Measurements from ENCODE around the gene NCBP3.

DNA sequence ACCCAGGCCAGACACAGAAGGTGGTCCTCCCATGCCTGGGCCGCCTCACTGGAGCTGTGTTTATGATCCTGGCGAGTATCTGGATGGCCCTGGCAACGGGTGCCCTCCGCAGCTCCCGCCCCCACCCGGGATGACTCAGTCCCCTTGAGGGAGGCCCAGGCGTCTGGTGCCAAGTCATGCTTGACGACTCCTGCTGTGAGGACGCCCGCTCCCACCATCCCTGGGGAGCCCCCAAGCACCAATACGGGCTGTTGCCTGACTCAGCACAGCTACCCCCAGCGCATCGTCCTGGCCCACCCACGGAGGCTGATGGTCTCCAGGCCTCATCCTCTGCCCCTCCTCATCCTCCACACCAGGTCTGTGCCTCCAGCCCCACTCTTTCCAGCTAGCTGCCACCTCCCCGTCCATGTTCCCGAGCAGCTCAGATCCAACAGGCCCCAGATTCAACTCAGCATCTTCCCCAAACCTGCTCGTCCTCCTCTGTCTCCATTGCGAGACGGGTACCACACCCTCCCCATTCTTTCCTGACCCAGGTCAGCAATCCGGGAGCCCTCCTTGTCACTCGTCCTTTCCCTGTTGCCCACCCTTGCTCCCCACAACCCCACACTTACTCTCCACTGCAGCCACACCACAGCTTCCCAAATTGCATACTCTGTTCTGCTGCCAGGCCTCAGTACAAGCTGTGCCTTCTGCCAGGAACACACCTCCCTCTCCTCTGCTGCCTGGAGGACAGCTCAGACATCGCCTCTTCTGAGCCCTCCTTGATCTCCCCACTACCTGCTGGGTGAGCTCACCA lies 44.2 kb upstream of the NCBP3 start:
- TF ChIP-seq, protein P1, sequence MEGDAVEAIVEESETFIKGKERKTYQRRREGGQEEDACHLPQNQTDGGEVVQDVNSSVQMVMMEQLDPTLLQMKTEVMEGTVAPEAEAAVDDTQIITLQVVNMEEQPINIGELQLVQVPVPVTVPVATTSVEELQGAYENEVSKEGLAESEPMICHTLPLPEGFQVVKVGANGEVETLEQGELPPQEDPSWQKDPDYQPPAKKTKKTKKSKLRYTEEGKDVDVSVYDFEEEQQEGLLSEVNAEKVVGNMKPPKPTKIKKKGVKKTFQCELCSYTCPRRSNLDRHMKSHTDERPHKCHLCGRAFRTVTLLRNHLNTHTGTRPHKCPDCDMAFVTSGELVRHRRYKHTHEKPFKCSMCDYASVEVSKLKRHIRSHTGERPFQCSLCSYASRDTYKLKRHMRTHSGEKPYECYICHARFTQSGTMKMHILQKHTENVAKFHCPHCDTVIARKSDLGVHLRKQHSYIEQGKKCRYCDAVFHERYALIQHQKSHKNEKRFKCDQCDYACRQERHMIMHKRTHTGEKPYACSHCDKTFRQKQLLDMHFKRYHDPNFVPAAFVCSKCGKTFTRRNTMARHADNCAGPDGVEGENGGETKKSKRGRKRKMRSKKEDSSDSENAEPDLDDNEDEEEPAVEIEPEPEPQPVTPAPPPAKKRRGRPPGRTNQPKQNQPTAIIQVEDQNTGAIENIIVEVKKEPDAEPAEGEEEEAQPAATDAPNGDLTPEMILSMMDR (conservative IDR thresholded peaks at IDR 0.05; ENCODE audit: low read length): no peak
- no peak for TF ChIP-seq EZH2phosphoT487 (IDR thresholded peaks at IDR 0.05; ENCODE audit: borderline replicate concordance)
